Measurements from ENCODE around the gene MPPED1. TPM values are rescaled to one million over a fixed set of nuclear protein-coding genes. Genes with fewer than 3 reads are reported as not detected.

MPPED1 gene
- polyA plus RNA-seq, 1 of the 3 experiments (the other 2 are of a cell fraction): 0.03 TPM

DNA sequence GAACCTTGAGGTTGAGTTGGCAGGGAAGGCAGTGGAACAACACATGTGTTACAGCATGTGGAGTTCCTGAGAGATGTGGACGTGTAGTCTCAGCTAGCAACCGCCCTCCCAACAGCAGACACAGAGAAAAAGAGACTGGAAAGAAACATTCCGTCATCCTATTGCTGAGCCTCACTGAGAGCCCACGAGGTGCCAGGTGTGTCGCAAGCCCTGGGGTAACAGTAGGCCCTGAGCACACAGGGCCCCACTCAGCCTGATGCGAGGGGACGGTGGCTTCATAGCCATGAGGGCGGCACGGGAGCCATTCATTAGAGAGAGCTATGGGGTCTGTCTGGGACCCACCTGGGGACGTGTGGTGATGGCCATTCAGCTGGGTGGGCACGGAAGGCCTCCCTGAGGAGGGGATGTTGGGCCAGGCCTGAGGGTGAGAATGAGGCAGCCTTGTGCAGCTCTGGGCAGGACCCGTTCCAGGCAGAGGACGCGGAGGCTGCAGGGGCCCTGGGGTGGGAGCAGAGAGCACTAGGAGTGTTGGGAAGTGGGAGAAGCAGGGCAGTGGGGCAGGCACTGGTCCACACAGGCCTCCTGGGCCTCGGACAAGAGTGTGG, 26.2 kb downstream of the MPPED1 start:
- POLR2A ChIA-PET: no interaction called here
- no peak overlapping the region for H3K4me2 ChIP-seq
- CTCF ChIA-PET: no interaction called here
- no peak overlapping the region for H3K4me3 ChIP-seq (ENCODE audit: low read depth in 2 of 2, low read length in 1 of 2)
- H2AFZ ChIP-seq (ENCODE audit: low read depth): no peak overlapping the region
- no peaks in the 10 kb centered on the region for H3K9me3 ChIP-seq
- no peaks in the 10 kb centered on the region; a peak in 1 of 4 replicates for H3K4me1 ChIP-seq (ENCODE audit: control insufficient read depth in 1 of 2, insufficient read depth in 2 of 2, low read depth in 1 of 2, low read length in 1 of 2)
- H3K36me3 ChIP-seq (replicated peaks in 1 of 2; ENCODE audit: control insufficient read depth in 1 of 2, insufficient read depth in 2 of 2, low read length in 1 of 2): no peaks in the 10 kb centered on the region
- H3K27me3 ChIP-seq (ENCODE audit: insufficient read depth): no peaks in the 10 kb centered on the region
- 25% methylated on average over 1 of the region's 15 CpGs for WGBS (ENCODE audit: low lambda C conversion rate)
- no peaks in the 10 kb centered on the region for H4K20me1 ChIP-seq (ENCODE audit: insufficient read depth)
- H3F3A ChIP-seq (replicated peaks; ENCODE audit: insufficient read depth): no peaks in the 10 kb centered on the region
- no peak overlapping the region for H3K27ac ChIP-seq (ENCODE audit: low read depth in 2 of 2, low read length in 1 of 2)
- no peak overlapping the region for H3K9ac ChIP-seq
- H3K79me2 ChIP-seq (ENCODE audit: insufficient read depth): no peaks in the 10 kb centered on the region
- DNase-seq: no peak
- TF ChIP-seq CHD2 (IDR thresholded peaks at IDR 0.05; ENCODE audit: low read length, partially characterized antibody): no peak
- TF ChIP-seq, protein P1, sequence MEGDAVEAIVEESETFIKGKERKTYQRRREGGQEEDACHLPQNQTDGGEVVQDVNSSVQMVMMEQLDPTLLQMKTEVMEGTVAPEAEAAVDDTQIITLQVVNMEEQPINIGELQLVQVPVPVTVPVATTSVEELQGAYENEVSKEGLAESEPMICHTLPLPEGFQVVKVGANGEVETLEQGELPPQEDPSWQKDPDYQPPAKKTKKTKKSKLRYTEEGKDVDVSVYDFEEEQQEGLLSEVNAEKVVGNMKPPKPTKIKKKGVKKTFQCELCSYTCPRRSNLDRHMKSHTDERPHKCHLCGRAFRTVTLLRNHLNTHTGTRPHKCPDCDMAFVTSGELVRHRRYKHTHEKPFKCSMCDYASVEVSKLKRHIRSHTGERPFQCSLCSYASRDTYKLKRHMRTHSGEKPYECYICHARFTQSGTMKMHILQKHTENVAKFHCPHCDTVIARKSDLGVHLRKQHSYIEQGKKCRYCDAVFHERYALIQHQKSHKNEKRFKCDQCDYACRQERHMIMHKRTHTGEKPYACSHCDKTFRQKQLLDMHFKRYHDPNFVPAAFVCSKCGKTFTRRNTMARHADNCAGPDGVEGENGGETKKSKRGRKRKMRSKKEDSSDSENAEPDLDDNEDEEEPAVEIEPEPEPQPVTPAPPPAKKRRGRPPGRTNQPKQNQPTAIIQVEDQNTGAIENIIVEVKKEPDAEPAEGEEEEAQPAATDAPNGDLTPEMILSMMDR (IDR thresholded peaks at IDR 0.05): no peak
- TF ChIP-seq EZH2phosphoT487 (IDR thresholded peaks at IDR 0.05; ENCODE audit: borderline replicate concordance, low read depth): no peak
- TF ChIP-seq MXI1 (IDR thresholded peaks at IDR 0.05; ENCODE audit: low read depth, low read length): no peak
- no peak for TF ChIP-seq FOSL2 (IDR thresholded peaks at IDR 0.05; ENCODE audit: borderline replicate concordance, low read depth)
- TF ChIP-seq ELF1 (IDR thresholded peaks at IDR 0.05): no peak
- no peak for TF ChIP-seq RXRA (IDR thresholded peaks at IDR 0.05; ENCODE audit: borderline replicate concordance, low read depth)
- no peak for TF ChIP-seq TEAD4 (IDR thresholded peaks at IDR 0.05; ENCODE audit: borderline replicate concordance, insufficient read depth)
- TF ChIP-seq NFIC (IDR thresholded peaks at IDR 0.05; ENCODE audit: borderline replicate concordance): no peak
- TF ChIP-seq, protein P2, sequence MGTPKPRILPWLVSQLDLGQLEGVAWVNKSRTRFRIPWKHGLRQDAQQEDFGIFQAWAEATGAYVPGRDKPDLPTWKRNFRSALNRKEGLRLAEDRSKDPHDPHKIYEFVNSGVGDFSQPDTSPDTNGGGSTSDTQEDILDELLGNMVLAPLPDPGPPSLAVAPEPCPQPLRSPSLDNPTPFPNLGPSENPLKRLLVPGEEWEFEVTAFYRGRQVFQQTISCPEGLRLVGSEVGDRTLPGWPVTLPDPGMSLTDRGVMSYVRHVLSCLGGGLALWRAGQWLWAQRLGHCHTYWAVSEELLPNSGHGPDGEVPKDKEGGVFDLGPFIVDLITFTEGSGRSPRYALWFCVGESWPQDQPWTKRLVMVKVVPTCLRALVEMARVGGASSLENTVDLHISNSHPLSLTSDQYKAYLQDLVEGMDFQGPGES (IDR thresholded peaks at IDR 0.05; ENCODE audit: low read depth, low read length): no peak
- TF ChIP-seq, protein P3, sequence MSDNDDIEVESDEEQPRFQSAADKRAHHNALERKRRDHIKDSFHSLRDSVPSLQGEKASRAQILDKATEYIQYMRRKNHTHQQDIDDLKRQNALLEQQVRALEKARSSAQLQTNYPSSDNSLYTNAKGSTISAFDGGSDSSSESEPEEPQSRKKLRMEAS (IDR thresholded peaks at IDR 0.05; ENCODE audit: low read depth): no peak
- TF ChIP-seq SIN3A (IDR thresholded peaks at IDR 0.05; ENCODE audit: borderline replicate concordance, low read depth, low read length): no peak
- no peak for TF ChIP-seq TAF1 (IDR thresholded peaks at IDR 0.05; ENCODE audit: borderline replicate concordance, low read depth, low read length)
- no peak for TF ChIP-seq NRF1 (IDR thresholded peaks at IDR 0.05; ENCODE audit: low read depth, low read length)
- H3K9me2 ChIP-seq: no peaks in the 10 kb centered on the region
